Panc1 (cell line): ENCODE data around the gene CORO2B. TPM values are rescaled to one million over a fixed set of nuclear protein-coding genes. Genes with fewer than 3 reads are reported as not detected.

Source experiments
- ATAC-seq: fragments of 200-7000 bp; cut with Tn5 transposase; 2 replicates; pipeline ENCODE4 v1.9.1; 2020; ENCODE audit warnings: mild to moderate bottlenecking, moderate library complexity
- BruUV-seq: library from RNA; stranded (reverse); fragments of 400-500 nt; replicated peaks from 2 replicates; lab custom pipeline; 2021; lab: Mats Ljungman, UMichigan
- CTCF ChIA-PET: fragments of 300-600 bp; sonication (Branson Sonifier 250); formaldehyde crosslinking; loops from one replicate; lab custom pipeline; 2022; ENCODE audit warnings: antibody characterized with exemption; lab: Charles Lee
- POLR2A ChIA-PET: fragments of 300-600 bp; sonication (Branson Sonifier 250); formaldehyde crosslinking; loops from one replicate; lab custom pipeline; 2022; ENCODE audit warnings: antibody characterized with exemption; lab: Charles Lee
- DNase-seq: peaks from one replicate; pipeline ENCODE4 v3.0.0-alpha.2; 2010; ENCODE audit warnings: low read depth, low spot score
- H3K27ac ChIP-seq: 2 replicates; pipeline ENCODE4 v1.5.1; 2011; ENCODE audit warnings: mild to moderate bottlenecking, low read length, inconsistent platforms
- H3K27me3 ChIP-seq: fragments of 200-500 bp; sonication (Bioruptor generic); 2 replicates; pipeline ENCODE4 v1.6.0; 2014; ENCODE audit warnings: low read length, inconsistent platforms; ENCODE audit not compliant: control insufficient read depth, insufficient read depth
- H3K36me3 ChIP-seq: fragments of 200-500 bp; sonication (Bioruptor generic); 2 replicates; pipeline ENCODE4 v1.5.1; 2014; ENCODE audit warnings: inconsistent platforms, mild to moderate bottlenecking, low read length, moderate library complexity; ENCODE audit not compliant: control insufficient read depth, insufficient read depth
- H3K4me1 ChIP-seq: 2 replicates; pipeline ENCODE4 v1.5.1; 2011; ENCODE audit warnings: inconsistent platforms, mild to moderate bottlenecking, low read length, moderate library complexity; ENCODE audit not compliant: control insufficient read depth, insufficient read depth
- H3K4me3 ChIP-seq, 2 experiments: 2 replicates each; pipeline ENCODE4 v1.5.1; 2011 to 2012; ENCODE audit warnings: low read depth in 2 of 2, low read length in 2 of 2, mild to moderate bottlenecking in 2 of 2, inconsistent platforms in 1 of 2, moderate library complexity in 1 of 2
- H3K9me3 ChIP-seq: fragments of 200-500 bp; sonication (Bioruptor generic); 2 replicates; pipeline ENCODE4 v1.5.1; 2014; ENCODE audit warnings: low read depth, mild to moderate bottlenecking, inconsistent platforms, low read length, moderate library complexity; ENCODE audit not compliant: control insufficient read depth, insufficient read depth
- POLR2AphosphoS5 ChIP-seq: IDR thresholded peaks from 2 replicates; pipeline ENCODE4 v1.6.1; 2012; ENCODE audit warnings: mild to moderate bottlenecking, low read depth, low read length, moderate library complexity
- SIN3A ChIP-seq: IDR thresholded peaks from 2 replicates; pipeline ENCODE4 v1.6.1; 2012; ENCODE audit warnings: low read depth, mild to moderate bottlenecking, low read length, moderate library complexity, borderline replicate concordance; ENCODE audit not compliant: insufficient read depth
- TCF7L2 ChIP-seq: IDR thresholded peaks from 2 replicates; pipeline ENCODE4 v1.6.1; 2011; ENCODE audit warnings: mild to moderate bottlenecking, low read depth, low read length, inconsistent platforms
- in situ Hi-C: cut with HindIII; loops from 2 replicates; pipeline ENCODE4 v1.10.0; 2016; ENCODE audit warnings: low sequenced_read_pairs, low pct_unique_long_range_greater_than_20kb
- intact Hi-C: fragments of 100-400 bp; cut with micrococcal nuclease; formaldehyde crosslinking; loops from one replicate; pipeline ENCODE4 v1.10.0; 2022; ENCODE audit not compliant: unreplicated experiment
- total RNA-seq: library from RNA; stranded (reverse); gene quantifications from one replicate; pipeline ENCODE4 v1.2.1, GENCODE V29; 2021; ENCODE audit not compliant: unreplicated experiment
- TF ChIP-seq, protein P1 (sequence below): fragments of 450-650 bp; IDR thresholded peaks from 2 replicates; pipeline ENCODE4 v1.5.1; 2017; ENCODE audit warnings: mild to moderate bottlenecking
- TF ChIP-seq, protein P2 (sequence below), 2 experiments: IDR thresholded peaks; 2 replicates each; pipeline ENCODE4 v1.6.1; 2011 to 2012; ENCODE audit warnings: low read depth in 2 of 2, control low read depth in 1 of 2, low read length in 1 of 2, mild to moderate bottlenecking in 1 of 2, moderate library complexity in 1 of 2; ENCODE audit not compliant: insufficient read depth in 1 of 2

CORO2B gene
- total RNA-seq, 1 experiment from 2014 or later = 0.36 TPM

- no peak overlapping the region for H3K27ac ChIP-seq
- H3K4me1 ChIP-seq = no peaks in the 10 kb centered on the region; the same call in 1 of the 2 replicates
- no peaks in the 10 kb centered on the region for H3K36me3 ChIP-seq
- in situ Hi-C loops = no loop called here
- POLR2A ChIA-PET = interaction anchor here (0.7 kb wide), 1 partner anchor 95 kb away, joined by 3 read pairs; no protein-coding TSS in a partner anchor
- H3K27me3 ChIP-seq = no peaks in the 10 kb centered on the region; the same call in 1 of the 2 replicates
- no TSS peak for BruUV-seq
- ATAC-seq (peak; percentile 96), DNase-seq (peak; percentile 35)
- TF ChIP-seq, protein P1, sequence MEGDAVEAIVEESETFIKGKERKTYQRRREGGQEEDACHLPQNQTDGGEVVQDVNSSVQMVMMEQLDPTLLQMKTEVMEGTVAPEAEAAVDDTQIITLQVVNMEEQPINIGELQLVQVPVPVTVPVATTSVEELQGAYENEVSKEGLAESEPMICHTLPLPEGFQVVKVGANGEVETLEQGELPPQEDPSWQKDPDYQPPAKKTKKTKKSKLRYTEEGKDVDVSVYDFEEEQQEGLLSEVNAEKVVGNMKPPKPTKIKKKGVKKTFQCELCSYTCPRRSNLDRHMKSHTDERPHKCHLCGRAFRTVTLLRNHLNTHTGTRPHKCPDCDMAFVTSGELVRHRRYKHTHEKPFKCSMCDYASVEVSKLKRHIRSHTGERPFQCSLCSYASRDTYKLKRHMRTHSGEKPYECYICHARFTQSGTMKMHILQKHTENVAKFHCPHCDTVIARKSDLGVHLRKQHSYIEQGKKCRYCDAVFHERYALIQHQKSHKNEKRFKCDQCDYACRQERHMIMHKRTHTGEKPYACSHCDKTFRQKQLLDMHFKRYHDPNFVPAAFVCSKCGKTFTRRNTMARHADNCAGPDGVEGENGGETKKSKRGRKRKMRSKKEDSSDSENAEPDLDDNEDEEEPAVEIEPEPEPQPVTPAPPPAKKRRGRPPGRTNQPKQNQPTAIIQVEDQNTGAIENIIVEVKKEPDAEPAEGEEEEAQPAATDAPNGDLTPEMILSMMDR = peak; percentile 97
- TF ChIP-seq SIN3A = no peak
- no peak for TF ChIP-seq POLR2AphosphoS5
- TF ChIP-seq, protein P2, sequence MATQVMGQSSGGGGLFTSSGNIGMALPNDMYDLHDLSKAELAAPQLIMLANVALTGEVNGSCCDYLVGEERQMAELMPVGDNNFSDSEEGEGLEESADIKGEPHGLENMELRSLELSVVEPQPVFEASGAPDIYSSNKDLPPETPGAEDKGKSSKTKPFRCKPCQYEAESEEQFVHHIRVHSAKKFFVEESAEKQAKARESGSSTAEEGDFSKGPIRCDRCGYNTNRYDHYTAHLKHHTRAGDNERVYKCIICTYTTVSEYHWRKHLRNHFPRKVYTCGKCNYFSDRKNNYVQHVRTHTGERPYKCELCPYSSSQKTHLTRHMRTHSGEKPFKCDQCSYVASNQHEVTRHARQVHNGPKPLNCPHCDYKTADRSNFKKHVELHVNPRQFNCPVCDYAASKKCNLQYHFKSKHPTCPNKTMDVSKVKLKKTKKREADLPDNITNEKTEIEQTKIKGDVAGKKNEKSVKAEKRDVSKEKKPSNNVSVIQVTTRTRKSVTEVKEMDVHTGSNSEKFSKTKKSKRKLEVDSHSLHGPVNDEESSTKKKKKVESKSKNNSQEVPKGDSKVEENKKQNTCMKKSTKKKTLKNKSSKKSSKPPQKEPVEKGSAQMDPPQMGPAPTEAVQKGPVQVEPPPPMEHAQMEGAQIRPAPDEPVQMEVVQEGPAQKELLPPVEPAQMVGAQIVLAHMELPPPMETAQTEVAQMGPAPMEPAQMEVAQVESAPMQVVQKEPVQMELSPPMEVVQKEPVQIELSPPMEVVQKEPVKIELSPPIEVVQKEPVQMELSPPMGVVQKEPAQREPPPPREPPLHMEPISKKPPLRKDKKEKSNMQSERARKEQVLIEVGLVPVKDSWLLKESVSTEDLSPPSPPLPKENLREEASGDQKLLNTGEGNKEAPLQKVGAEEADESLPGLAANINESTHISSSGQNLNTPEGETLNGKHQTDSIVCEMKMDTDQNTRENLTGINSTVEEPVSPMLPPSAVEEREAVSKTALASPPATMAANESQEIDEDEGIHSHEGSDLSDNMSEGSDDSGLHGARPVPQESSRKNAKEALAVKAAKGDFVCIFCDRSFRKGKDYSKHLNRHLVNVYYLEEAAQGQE (IDR thresholded peaks at IDR 0.05; ENCODE audit: insufficient read depth in 1 of 2, low read depth in 2 of 2, low read length in 1 of 2) = no peak
- no peaks in the 10 kb centered on the region for H3K9me3 ChIP-seq
- peak overlapping the region; percentile 30 to 52 for H3K4me3 ChIP-seq
- CTCF ChIA-PET = interaction anchor here (0.5 to 2.6 kb wide), 8 partner anchors 9 to 366 kb away, joined by 3 to 55 read pairs (median 4); no protein-coding TSS in a partner anchor
- intact Hi-C loops = no loop called here
These were observed 19.2 kb upstream of the CORO2B start for GRCh38 chr15:68559345-68560310.

GRCh38 chr15:68560501-68561113, 18.2 kb upstream of the CORO2B start:
- Histone ChIP-seq H3K9me3 (no peaks in the 10 kb centered on the region), H3K4me1 (no peaks in the 10 kb centered on the region; the same call in 1 of the 2 replicates), H3K36me3 (no peaks in the 10 kb centered on the region), H3K27ac (no peak overlapping the region), H3K4me3 (no peak overlapping the region), H3K27me3 (no peaks in the 10 kb centered on the region; the same call in 1 of the 2 replicates)
- ATAC-seq (no peak), DNase-seq (no peak)
- in situ Hi-C loops = no loop called here
- no TSS peak for BruUV-seq
- intact Hi-C loops = no loop called here
- CTCF ChIA-PET = interaction anchor here (0.5 to 2.6 kb wide), 4 partner anchors 8 to 291 kb away, joined by 4 to 55 read pairs (median 10); no protein-coding TSS in a partner anchor
- TF ChIP-seq SIN3A (no peak), TCF7L2 (no peak), POLR2AphosphoS5 (no peak)
- TF ChIP-seq, protein P2 (IDR thresholded peaks at IDR 0.05; ENCODE audit: insufficient read depth in 1 of 2, low read depth in 2 of 2, low read length in 1 of 2) = no peak
- TF ChIP-seq, protein P1 = no peak
- POLR2A ChIA-PET = no interaction called here
